ENCODE measurements around the gene HIPK2. TPM values are rescaled to one million over a fixed set of nuclear protein-coding genes. Genes with fewer than 3 reads are reported as not detected.
A peak's percentile ranks its signal among the peaks of the same experiment; 100 is the strongest.

Gene HIPK2
- polyA plus RNA-seq, 1 donor (not counting 4 experiments of a cell fraction or from before 2014, with no cell fraction given): 5.8 TPM

DNA sequence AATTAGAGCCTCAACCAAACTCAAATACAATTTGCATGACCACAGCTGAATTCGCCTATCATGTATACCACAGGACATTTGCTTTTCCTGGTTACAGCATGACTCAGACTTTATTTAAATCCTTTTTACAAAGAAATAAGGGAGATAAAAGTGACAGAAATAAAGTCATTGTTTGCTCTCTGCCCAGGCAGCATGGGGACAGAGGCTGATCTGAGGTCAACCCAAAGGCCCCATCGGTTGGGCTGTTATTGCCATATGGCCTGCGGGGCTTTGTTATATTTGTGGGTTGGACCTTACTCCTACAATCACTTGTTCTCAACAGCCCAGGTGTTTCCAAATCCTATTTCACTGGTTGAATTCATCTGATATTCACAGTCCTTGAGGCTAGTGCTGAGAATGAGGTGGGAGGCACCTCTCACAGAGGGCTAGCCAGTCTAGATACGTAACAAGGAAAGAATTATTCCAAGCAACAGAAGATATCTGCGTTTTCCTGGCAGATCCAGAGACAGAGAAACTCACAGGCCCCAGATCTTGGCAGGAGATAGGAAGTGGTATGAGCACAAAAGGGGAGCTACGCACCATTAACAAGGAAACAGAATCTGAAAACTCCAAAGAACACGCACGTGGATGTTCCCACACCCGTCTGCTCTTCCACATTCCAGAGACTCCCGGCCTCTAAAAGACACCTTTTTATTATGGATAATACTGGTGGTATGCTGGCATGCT lies 117.3 kb downstream of the HIPK2 start:
- Histone ChIP-seq H3K9me3 (ENCODE audit: control insufficient read depth, low read depth, low read length) (no peaks in the 10 kb centered on the region), H3K27me3 (ENCODE audit: control insufficient read depth, extremely low read depth, insufficient read depth, low read length) (no peaks in the 10 kb centered on the region), H3K27ac (ENCODE audit: control insufficient read depth, insufficient read depth, low read length) (peak overlapping the region; percentile 59), H3K79me2 (ENCODE audit: control insufficient read depth, insufficient read depth, low read length) (peaks cover 15% of the 10 kb centered on the region), H3K4me3 (ENCODE audit: control insufficient read depth in 2 of 3, extremely low read depth in 1 of 3, insufficient read depth in 2 of 3, low read depth in 1 of 3, low read length in 3 of 3) (peak overlapping the region in 1 of 3 experiments; percentile 42), H3K36me3 (ENCODE audit: control insufficient read depth in 2 of 2, extremely low read depth in 1 of 2, insufficient read depth in 2 of 2, low read length in 2 of 2) (no peaks in the 10 kb centered on the region), H3K9ac (ENCODE audit: control insufficient read depth, extremely low read depth, insufficient read depth, low read length) (peak overlapping the region; percentile 46), H2AFZ (ENCODE audit: control insufficient read depth, low read length) (peak overlapping the region; percentile 71), H3K4me2 (ENCODE audit: control insufficient read depth, extremely low read depth, insufficient read depth, low read depth, low read length) (peak overlapping the region; percentile 46), H3K4me1 (ENCODE audit: control insufficient read depth, extremely low read depth, insufficient read depth, low read length) (peaks cover 31% of the 10 kb centered on the region), H3K9me1 (ENCODE audit: control insufficient read depth, extremely low read depth, insufficient read depth, low read length) (no peaks in the 10 kb centered on the region), H4K20me1 (ENCODE audit: control insufficient read depth, extremely low read depth, insufficient read depth, low read length) (no peaks in the 10 kb centered on the region)
- dilution Hi-C loops (cut with MboI; ENCODE audit: extremely low pct_ligation_motif_present, low sequenced_read_pairs): no loop called here
- TF ChIP-seq EZH2 (IDR thresholded peaks at IDR 0.05; ENCODE audit: low read length): no peak
- TF ChIP-seq, protein P1, sequence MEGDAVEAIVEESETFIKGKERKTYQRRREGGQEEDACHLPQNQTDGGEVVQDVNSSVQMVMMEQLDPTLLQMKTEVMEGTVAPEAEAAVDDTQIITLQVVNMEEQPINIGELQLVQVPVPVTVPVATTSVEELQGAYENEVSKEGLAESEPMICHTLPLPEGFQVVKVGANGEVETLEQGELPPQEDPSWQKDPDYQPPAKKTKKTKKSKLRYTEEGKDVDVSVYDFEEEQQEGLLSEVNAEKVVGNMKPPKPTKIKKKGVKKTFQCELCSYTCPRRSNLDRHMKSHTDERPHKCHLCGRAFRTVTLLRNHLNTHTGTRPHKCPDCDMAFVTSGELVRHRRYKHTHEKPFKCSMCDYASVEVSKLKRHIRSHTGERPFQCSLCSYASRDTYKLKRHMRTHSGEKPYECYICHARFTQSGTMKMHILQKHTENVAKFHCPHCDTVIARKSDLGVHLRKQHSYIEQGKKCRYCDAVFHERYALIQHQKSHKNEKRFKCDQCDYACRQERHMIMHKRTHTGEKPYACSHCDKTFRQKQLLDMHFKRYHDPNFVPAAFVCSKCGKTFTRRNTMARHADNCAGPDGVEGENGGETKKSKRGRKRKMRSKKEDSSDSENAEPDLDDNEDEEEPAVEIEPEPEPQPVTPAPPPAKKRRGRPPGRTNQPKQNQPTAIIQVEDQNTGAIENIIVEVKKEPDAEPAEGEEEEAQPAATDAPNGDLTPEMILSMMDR (optimal IDR thresholded peaks at IDR 0.05 in 1 of 3, IDR thresholded peaks at IDR 0.05 in 1 of 3, conservative IDR thresholded peaks at IDR 0.05 in 1 of 3; ENCODE audit: extremely low read depth in 1 of 3, insufficient read depth in 2 of 3, low read length in 3 of 3): no peak
- FAIRE-seq (peak; percentile 72), DNase-seq (ENCODE audit: low read depth, low spot score) (no peak)

- H3K4me1 ChIP-seq (ENCODE audit: control insufficient read depth, extremely low read depth, insufficient read depth, low read length): peaks cover 36% of the 10 kb centered on the region
- H3K36me3 ChIP-seq (ENCODE audit: control insufficient read depth in 2 of 2, extremely low read depth in 1 of 2, insufficient read depth in 2 of 2, low read length in 2 of 2): no peaks in the 10 kb centered on the region
- no peak overlapping the region for H3K27ac ChIP-seq (ENCODE audit: control insufficient read depth, insufficient read depth, low read length)
- no peaks in the 10 kb centered on the region for H3K9me1 ChIP-seq (ENCODE audit: control insufficient read depth, extremely low read depth, insufficient read depth, low read length)
- FAIRE-seq (no peak), DNase-seq (ENCODE audit: low read depth, low spot score) (no peak)
- dilution Hi-C loops (cut with MboI; ENCODE audit: extremely low pct_ligation_motif_present, low sequenced_read_pairs): no loop called here
- H3K27me3 ChIP-seq (ENCODE audit: control insufficient read depth, extremely low read depth, insufficient read depth, low read length): no peaks in the 10 kb centered on the region
- H4K20me1 ChIP-seq (ENCODE audit: control insufficient read depth, extremely low read depth, insufficient read depth, low read length): no peaks in the 10 kb centered on the region
- no peaks in the 10 kb centered on the region for H3K9me3 ChIP-seq (ENCODE audit: control insufficient read depth, low read depth, low read length)
- TF ChIP-seq, protein P1 (optimal IDR thresholded peaks at IDR 0.05 in 1 of 3, IDR thresholded peaks at IDR 0.05 in 1 of 3, conservative IDR thresholded peaks at IDR 0.05 in 1 of 3; ENCODE audit: extremely low read depth in 1 of 3, insufficient read depth in 2 of 3, low read length in 3 of 3): no peak
- TF ChIP-seq EZH2 (IDR thresholded peaks at IDR 0.05; ENCODE audit: low read length): no peak
- no peak overlapping the region for H3K4me3 ChIP-seq (ENCODE audit: control insufficient read depth in 2 of 3, extremely low read depth in 1 of 3, insufficient read depth in 2 of 3, low read depth in 1 of 3, low read length in 3 of 3)
- peaks cover 16% of the 10 kb centered on the region for H3K79me2 ChIP-seq (ENCODE audit: control insufficient read depth, insufficient read depth, low read length)
- H3K9ac ChIP-seq (ENCODE audit: control insufficient read depth, extremely low read depth, insufficient read depth, low read length): no peak overlapping the region
- H2AFZ ChIP-seq (ENCODE audit: control insufficient read depth, low read length): no peak overlapping the region
- no peak overlapping the region for H3K4me2 ChIP-seq (ENCODE audit: control insufficient read depth, extremely low read depth, insufficient read depth, low read depth, low read length)
Measured at GRCh38 chr7:139659922-139660316, 117.9 kb downstream of the HIPK2 start.
